A549 (cell line): Measurements from ENCODE around the gene HDGFL2. TPM values are rescaled to one million over a fixed set of nuclear protein-coding genes. Genes with fewer than 3 reads are reported as not detected.

Experiments used
- ATAC-seq, 2 experiments: fragments of 200-7000 bp in 1 of 2; fragments of >200 bp in 1 of 2; cut with Nextera tagmentation in 1 of 2; cut with Tn5 transposase in 1 of 2; 3 replicates each; pipeline versions ENCODE4 v1.8.0 to v1.9.1; 2018 to 2020; ENCODE audit warnings: mild to moderate bottlenecking in 1 of 2, moderate library complexity in 1 of 2
- CTCF ChIA-PET: fragments of 300-600 bp; sonication (Branson Sonifier 250); formaldehyde crosslinking; extraction: SDS; loops from one replicate; lab custom pipeline; 2021; ENCODE audit warnings: antibody characterized with exemption, inconsistent platforms; lab: Yijun Ruan, JAX
- POLR2A ChIA-PET: fragments of 350-600 bp; formaldehyde crosslinking; extraction: SDS; loops from one replicate; lab custom pipeline; 2021; ENCODE audit warnings: antibody characterized with exemption, inconsistent platforms; lab: Yijun Ruan, JAX
- DNase-seq, 2 experiments: peaks; one replicate each; pipeline versions ENCODE4 v3.0.0 to v3.0.0-alpha.2; 2011 to 2016; ENCODE audit warnings: low read depth in 1 of 2, low spot score in 1 of 2
- FAIRE-seq: peaks from 2 replicates; lab custom pipeline; 2011; peaks lifted over from hg19 to GRCh38; lab: Jason Lieb, UNC
- H3K27ac ChIP-seq, 2 experiments: fragments of >200 bp; sonication (Bioruptor Twin); formaldehyde crosslinking; 3 replicates each; pipeline ENCODE4 v1.5.1; 2016 to 2017
- H3K4me1 ChIP-seq: fragments of >200 bp; sonication (Bioruptor Twin); formaldehyde crosslinking; 3 replicates; pipeline ENCODE4 v1.6.1; 2016
- H3K4me2 ChIP-seq: fragments of >200 bp; sonication (Bioruptor Twin); formaldehyde crosslinking; 3 replicates; pipeline ENCODE4 v1.6.1; 2016
- H3K4me3 ChIP-seq: fragments of >200 bp; sonication (Bioruptor Twin); formaldehyde crosslinking; 3 replicates; pipeline ENCODE4 v1.5.1; 2016
- H3K9me3 ChIP-seq: fragments of >200 bp; sonication (Bioruptor Twin); formaldehyde crosslinking; 3 replicates; pipeline ENCODE4 v1.6.1; 2016
- ATOH8 ChIP-seq: fragments of 250-450 bp; sonication (Bioruptor Pico); IDR thresholded peaks from 2 replicates; pipeline ENCODE4 v1.5.0; 2020; ENCODE audit warnings: low read depth, mild to moderate bottlenecking, moderate library complexity
- BCL3 ChIP-seq: fragments of >200 bp; sonication (Bioruptor Twin); formaldehyde crosslinking; IDR thresholded peaks from 3 replicates; pipeline ENCODE4 v1.6.1; 2016
- E2F6 ChIP-seq: IDR thresholded peaks from 2 replicates; pipeline ENCODE4 v1.6.1; 2012; ENCODE audit warnings: low read depth, borderline replicate concordance
- ELK1 ChIP-seq: fragments of 150-350 bp; IDR thresholded peaks from 2 replicates; pipeline ENCODE4 v1.6.1; 2014; ENCODE audit warnings: low read depth, mild to moderate bottlenecking, low read length
- EP300 ChIP-seq, 2 experiments: fragments of >200 bp; sonication (Bioruptor Twin); formaldehyde crosslinking; IDR thresholded peaks; 2 replicates in 1 of 2; 3 replicates in 1 of 2; pipeline ENCODE4 v1.6.1; 2016 to 2017
- ESRRA ChIP-seq: fragments of 150-350 bp; IDR thresholded peaks from 2 replicates; pipeline ENCODE4 v1.6.1; 2014; ENCODE audit warnings: mild to moderate bottlenecking, low read length, borderline replicate concordance
- HMGXB4 ChIP-seq: fragments of 250-450 bp; sonication (Bioruptor Pico); IDR thresholded peaks from 2 replicates; pipeline ENCODE4 v1.5.0; 2021; ENCODE audit warnings: mild to moderate bottlenecking, moderate library complexity, borderline replicate concordance
- HOXB5 ChIP-seq: fragments of 250-450 bp; sonication (Bioruptor Pico); IDR thresholded peaks from 2 replicates; pipeline ENCODE4 v1.5.0; 2020; ENCODE audit warnings: mild to moderate bottlenecking, moderate library complexity
- JUN ChIP-seq, 2 experiments: fragments of >200 bp; sonication (Bioruptor Twin); formaldehyde crosslinking; IDR thresholded peaks; 2 replicates in 1 of 2; 3 replicates in 1 of 2; pipeline ENCODE4 v1.6.1; 2016 to 2017
- KDM5A ChIP-seq: fragments of 200-600 bp; sonication (generic); IDR thresholded peaks from 2 replicates; pipeline ENCODE4 v1.6.1; 2016; ENCODE audit warnings: antibody characterized with exemption, mild to moderate bottlenecking
- MAFK ChIP-seq: fragments of 450-650 bp; IDR thresholded peaks from 2 replicates; pipeline ENCODE4 v1.6.1; 2014; ENCODE audit not compliant: partially characterized antibody
- MAX ChIP-seq: IDR thresholded peaks from 2 replicates; pipeline ENCODE4 v1.6.1; 2012
- MAZ ChIP-seq: fragments of 150-350 bp; IDR thresholded peaks from 2 replicates; pipeline ENCODE4 v1.6.1; 2014; ENCODE audit warnings: antibody characterized with exemption, low read depth, low read length, borderline replicate concordance
- NPAS2 ChIP-seq: fragments of 250-450 bp; sonication (Bioruptor Pico); IDR thresholded peaks from 2 replicates; pipeline ENCODE4 v1.8.0; 2022; ENCODE audit warnings: mild to moderate bottlenecking, moderate library complexity, borderline replicate concordance
- NR3C1 ChIP-seq: fragments of >200 bp; sonication (Bioruptor Twin); formaldehyde crosslinking; IDR thresholded peaks from 3 replicates; pipeline ENCODE4 v1.6.1; 2017
- RARB ChIP-seq: fragments of 250-450 bp; sonication (Bioruptor Pico); IDR thresholded peaks from 2 replicates; pipeline ENCODE4 v1.8.0; 2021; ENCODE audit warnings: mild to moderate bottlenecking, moderate library complexity
- RCOR1 ChIP-seq: fragments of 150-350 bp; IDR thresholded peaks from 2 replicates; pipeline ENCODE4 v1.6.1; 2014; ENCODE audit warnings: antibody characterized with exemption, low read length, low read depth
- RFX5 ChIP-seq: fragments of 450-650 bp; IDR thresholded peaks from 2 replicates; pipeline ENCODE4 v1.7.1; 2014; ENCODE audit warnings: antibody characterized with exemption, mild to moderate bottlenecking, moderate library complexity
- SREBF2 ChIP-seq: fragments of 450-650 bp; IDR thresholded peaks from 2 replicates; pipeline ENCODE4 v1.6.1; 2014; ENCODE audit warnings: mild to moderate bottlenecking, moderate library complexity
- WGBS: methylation state at CpG from one replicate; pipeline ENCODE4 v1.1.6; 2017; ENCODE audit errors: missing lambda C conversion rate; 5-methylcytosine and 5-hydroxymethylcytosine counted together
- polyA plus RNA-seq, 4 experiments: library from polyadenylated mRNA; depleted of rRNA in 3 of 4; stranded (reverse); fragments of >200 nt; fragmentation: RNase III in 1 of 4; extraction: RNeasy Plus Mini Kit Qiagen cat#74134 plus additional on column Dnase treatment in 1 of 4; gene quantifications; 2 replicates in 3 of 4; 3 replicates in 1 of 4; pipeline ENCODE4 v1.2.3, GENCODE V29; 2011 to 2017

HDGFL2 gene
- polyA plus RNA-seq, 2 of the 4 experiments (the other 2 are of a cell fraction) = 10.8 to 34.3 TPM

- ChIA-PET POLR2A (no interaction called here), CTCF (no interaction called here)
- Histone ChIP-seq H3K4me2 (no peak overlapping the region), H3K27ac (no peak overlapping the region), H3K4me3 (no peak overlapping the region), H3K9me3 (no peaks in the 10 kb centered on the region), H3K4me1 (no peaks in the 10 kb centered on the region)
- FAIRE-seq (no peak), DNase-seq (no peak), ATAC-seq (no peak)
- WGBS = 100% methylated on average over 3 of the region's 3 CpGs
- TF ChIP-seq RCOR1 = no peak
- no peak for TF ChIP-seq MAFK
- TF ChIP-seq BCL3 = no peak
- TF ChIP-seq JUN (IDR thresholded peaks at IDR 0.05) = no peak
- TF ChIP-seq KDM5A = no peak
- no peak for TF ChIP-seq RARB (CRISPR knock-in tag)
- no peak for TF ChIP-seq E2F6
- TF ChIP-seq ELK1 = no peak
- TF ChIP-seq MAX = no peak
- TF ChIP-seq HOXB5 (CRISPR knock-in tag) = no peak
- TF ChIP-seq NR3C1 = no peak
- no peak for TF ChIP-seq SREBF2
- no peak for TF ChIP-seq ATOH8
- TF ChIP-seq MAZ = no peak
- no peak for TF ChIP-seq EP300 (IDR thresholded peaks at IDR 0.05)
- no peak for TF ChIP-seq ESRRA
- TF ChIP-seq NPAS2 (CRISPR knock-in tag) = no peak
These were observed 20.4 kb downstream of the HDGFL2 start for GRCh38 chr19:4492337-4493103.

GRCh38 chr19:4493104-4493928 lies 21.2 kb downstream of the HDGFL2 start:
- no peak for TF ChIP-seq HMGXB4 (CRISPR knock-in tag)
- TF ChIP-seq RFX5 = no peak
- no peak for TF ChIP-seq RCOR1
- Histone ChIP-seq H3K27ac (no peak overlapping the region), H3K4me2 (no peak overlapping the region), H3K4me1 (no peaks in the 10 kb centered on the region), H3K9me3 (no peaks in the 10 kb centered on the region), H3K4me3 (no peak overlapping the region)
- DNase-seq = no peak
- WGBS = 92% methylated on average over 37 of the region's 41 CpGs
- CTCF ChIA-PET = no interaction called here
- POLR2A ChIA-PET = no interaction called here
- no peak for FAIRE-seq
- no peak for ATAC-seq
